ENCODE data around the gene UGT3A2. TPM values are rescaled to one million over a fixed set of nuclear protein-coding genes. Genes with fewer than 3 reads are reported as not detected.

UGT3A2 gene
- total RNA-seq, 1 experiment from 2014 or later = 13.7 TPM

DNA sequence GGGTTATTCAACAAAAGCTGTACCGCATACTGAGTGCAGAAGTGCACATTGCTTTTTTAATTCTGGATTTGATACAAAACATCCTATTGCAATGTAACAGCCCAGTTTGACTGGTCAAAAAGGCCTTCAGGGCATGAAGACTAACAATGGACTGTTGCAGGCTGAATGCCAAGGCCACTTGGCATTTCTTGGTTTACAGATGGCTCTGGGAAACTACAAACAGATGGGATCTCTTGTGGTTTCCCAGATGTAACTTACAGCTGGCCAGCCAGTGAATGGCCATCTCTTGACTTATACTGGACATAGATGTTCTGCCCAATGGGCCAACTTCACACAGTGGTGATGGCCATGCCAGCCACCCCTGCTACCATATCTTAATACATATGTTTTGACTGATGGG is 36.8 kb downstream of the UGT3A2 start:
- Histone ChIP-seq H4K8ac (replicated peaks; ENCODE audit: insufficient read length, low read depth, low read length) (no peak overlapping the region), H3K79me2 (ENCODE audit: insufficient read depth, low read length) (no peaks in the 10 kb centered on the region), H3K18ac (ENCODE audit: insufficient read length, low read depth, low read length) (no peak overlapping the region), H3K9me3 (ENCODE audit: control insufficient read depth, low read depth, low read length) (no peaks in the 10 kb centered on the region), H2AK5ac (ENCODE audit: insufficient read length, low read length) (no peak overlapping the region), H3T11ph (ENCODE audit: low read length) (no peak overlapping the region), H3K27me3 (ENCODE audit: insufficient read depth, low read length) (no peaks in the 10 kb centered on the region), H2BK15ac (ENCODE audit: low read depth, low read length) (no peak overlapping the region), H2AFZ (ENCODE audit: low read length) (no peak overlapping the region), H4K20me1 (ENCODE audit: control insufficient read depth, insufficient read depth, insufficient read length) (no peaks in the 10 kb centered on the region), H2BK5ac (ENCODE audit: insufficient read length, low read length) (no peak overlapping the region), H3K23me2 (ENCODE audit: insufficient read length, low read depth, low read length, poor library complexity, severe bottlenecking) (no peaks in the 10 kb centered on the region), H2BK12ac (ENCODE audit: insufficient read length, low read depth, low read length) (no peak overlapping the region), H3K79me1 (ENCODE audit: insufficient read depth, low read depth, low read length, poor library complexity, severe bottlenecking) (no peaks in the 10 kb centered on the region), H3K4me1 (ENCODE audit: insufficient read depth, low read length) (no peaks in the 10 kb centered on the region), H3K4ac (ENCODE audit: low read depth, low read length) (no peak overlapping the region), H2BK120ac (ENCODE audit: low read depth, low read length, poor library complexity, severe bottlenecking) (no peak overlapping the region), H4K5ac (ENCODE audit: insufficient read length, low read depth, low read length) (no peak overlapping the region), H3K27ac (ENCODE audit: insufficient read length, low read depth, low read length) (no peak overlapping the region), H3K9ac (ENCODE audit: extremely low read depth, insufficient read length, low read length) (no peak overlapping the region), H4K91ac (ENCODE audit: insufficient read length, low read depth, low read length) (no peak overlapping the region), H2BK20ac (ENCODE audit: low read depth, low read length, poor library complexity, severe bottlenecking) (no peak overlapping the region), H3K23ac (ENCODE audit: insufficient read length, low read depth, low read length) (no peak overlapping the region), H3K56ac (ENCODE audit: insufficient read length, low read depth, low read length) (no peak overlapping the region), H3K4me2 (ENCODE audit: insufficient read depth, insufficient read length, low read length) (no peak overlapping the region), H3K14ac (ENCODE audit: insufficient read depth, low read length) (no peak overlapping the region)
- Mint-ChIP-seq H3K36me3 (ENCODE audit: insufficient read depth in 1 of 3, low read depth in 3 of 3) (peaks cover 0 to 6% (median 0%) of the 10 kb centered on the region in 3 experiments; a peak in 3 of 7 replicates), H3K4me3 (no peak overlapping the region), H3K27ac (no peak overlapping the region), H3K4me1 (peaks cover 2% of the 10 kb centered on the region in 2 experiments; a peak in 1 of 4 replicates), H3K9me3 (peaks cover 2 to 13% of the 10 kb centered on the region in 2 experiments; a peak in 4 of 5 replicates), H3K27me3 (ENCODE audit: low read depth) (peaks cover 2% of the 10 kb centered on the region)
- DNase-seq = no peak
- no CpG with 5 or more reads among the region's 1 CpG for WGBS (ENCODE audit: extremely low coverage, insufficient read length, low lambda C conversion rate)
- TF ChIP-seq, protein P1, sequence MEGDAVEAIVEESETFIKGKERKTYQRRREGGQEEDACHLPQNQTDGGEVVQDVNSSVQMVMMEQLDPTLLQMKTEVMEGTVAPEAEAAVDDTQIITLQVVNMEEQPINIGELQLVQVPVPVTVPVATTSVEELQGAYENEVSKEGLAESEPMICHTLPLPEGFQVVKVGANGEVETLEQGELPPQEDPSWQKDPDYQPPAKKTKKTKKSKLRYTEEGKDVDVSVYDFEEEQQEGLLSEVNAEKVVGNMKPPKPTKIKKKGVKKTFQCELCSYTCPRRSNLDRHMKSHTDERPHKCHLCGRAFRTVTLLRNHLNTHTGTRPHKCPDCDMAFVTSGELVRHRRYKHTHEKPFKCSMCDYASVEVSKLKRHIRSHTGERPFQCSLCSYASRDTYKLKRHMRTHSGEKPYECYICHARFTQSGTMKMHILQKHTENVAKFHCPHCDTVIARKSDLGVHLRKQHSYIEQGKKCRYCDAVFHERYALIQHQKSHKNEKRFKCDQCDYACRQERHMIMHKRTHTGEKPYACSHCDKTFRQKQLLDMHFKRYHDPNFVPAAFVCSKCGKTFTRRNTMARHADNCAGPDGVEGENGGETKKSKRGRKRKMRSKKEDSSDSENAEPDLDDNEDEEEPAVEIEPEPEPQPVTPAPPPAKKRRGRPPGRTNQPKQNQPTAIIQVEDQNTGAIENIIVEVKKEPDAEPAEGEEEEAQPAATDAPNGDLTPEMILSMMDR (conservative IDR thresholded peaks at IDR 0.05) = no peak

Measured in H9 (cell line).